Stimulated activated naive CD8-positive, alpha-beta T cell treated with anti-CD3 and anti-CD28 coated beads, Interleukin-15, Interleukin-2, amounts not matched to agents 100 ng/mL and 50 ng/mL, for 24 hours (primary cell): ENCODE measurements around the gene ANXA11.
"Not testable (repeated sequence)": the region's sequence is repeated elsewhere in the genome, so short reads cannot be mapped to it uniquely, and the experiment has no call there.

ENCODE experiments used
- H3K27ac Mint-ChIP-seq: one replicate; pipeline ENCODE4 v1.8.0; 2021; ENCODE audit warnings: mild to moderate bottlenecking, mixed read lengths
- H3K27me3 Mint-ChIP-seq: one replicate; pipeline ENCODE4 v1.8.0; 2021; ENCODE audit warnings: mixed read lengths
- H3K36me3 Mint-ChIP-seq: one replicate; pipeline ENCODE4 v1.8.0; 2021; ENCODE audit warnings: low read depth, mixed read lengths
- H3K4me1 Mint-ChIP-seq: one replicate; pipeline ENCODE4 v1.8.0; 2021; ENCODE audit warnings: low read depth, mixed read lengths
- H3K4me3 Mint-ChIP-seq: one replicate; pipeline ENCODE4 v1.8.0; 2021; ENCODE audit warnings: mild to moderate bottlenecking, mixed read lengths
- H3K9me3 Mint-ChIP-seq: one replicate; pipeline ENCODE4 v1.8.0; 2021; ENCODE audit warnings: mixed read lengths

ANXA11 gene

DNA sequence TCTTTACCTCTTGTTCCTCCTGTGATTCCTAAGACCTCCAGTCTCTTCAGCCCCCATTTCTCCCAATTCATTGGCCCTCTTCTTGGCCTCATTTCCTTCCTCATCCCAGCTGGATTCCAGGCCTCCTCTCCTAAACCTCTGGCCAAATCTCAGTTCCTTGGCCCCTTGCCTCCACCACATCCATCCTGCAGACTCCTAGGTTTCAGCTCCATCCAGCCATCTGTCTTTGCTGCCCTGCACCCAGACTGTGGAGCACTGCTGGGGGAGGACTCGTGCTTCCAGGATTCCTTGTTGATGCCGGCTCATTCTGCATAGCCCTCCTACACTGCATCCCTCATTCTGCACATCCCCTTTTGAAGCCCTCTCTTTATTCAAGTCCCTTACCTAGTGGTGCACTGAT lies 66.1 kb downstream of the ANXA11 start:
- no peak overlapping the region for H3K27ac Mint-ChIP-seq
- peaks cover 5% of the 10 kb centered on the region for H3K4me1 Mint-ChIP-seq
- no peak overlapping the region for H3K4me3 Mint-ChIP-seq
- H3K36me3 Mint-ChIP-seq: no peaks in the 10 kb centered on the region
- peaks cover 11% of the 10 kb centered on the region for H3K27me3 Mint-ChIP-seq
- H3K9me3 Mint-ChIP-seq: no peaks in the 10 kb centered on the region

DNA sequence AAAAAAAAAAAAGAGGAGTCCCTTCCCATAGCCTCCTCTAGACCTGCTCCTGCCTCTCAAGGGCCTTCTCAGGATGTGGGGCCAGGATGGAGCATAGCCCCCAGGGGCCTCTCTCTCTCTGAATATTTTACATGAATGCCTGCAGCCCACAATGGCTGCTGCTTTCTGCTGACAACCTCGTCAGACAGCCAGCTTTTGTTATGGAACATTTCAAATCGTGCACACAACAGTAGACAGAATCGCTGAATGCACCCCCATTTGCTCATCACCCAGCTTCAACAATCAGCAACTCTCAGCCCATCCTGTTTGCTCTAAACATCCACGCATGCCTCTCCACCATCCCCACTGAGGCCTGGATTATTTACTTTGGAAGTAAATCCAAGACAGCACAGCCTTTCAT lies 67.4 kb downstream of the ANXA11 start:
- Mint-ChIP-seq H3K4me1 (no peaks in the 10 kb centered on the region), H3K9me3 (no peaks in the 10 kb centered on the region), H3K27ac (no peak overlapping the region), H3K36me3 (no peaks in the 10 kb centered on the region), H3K27me3 (peaks cover 18% of the 10 kb centered on the region), H3K4me3 (no peak overlapping the region)

DNA sequence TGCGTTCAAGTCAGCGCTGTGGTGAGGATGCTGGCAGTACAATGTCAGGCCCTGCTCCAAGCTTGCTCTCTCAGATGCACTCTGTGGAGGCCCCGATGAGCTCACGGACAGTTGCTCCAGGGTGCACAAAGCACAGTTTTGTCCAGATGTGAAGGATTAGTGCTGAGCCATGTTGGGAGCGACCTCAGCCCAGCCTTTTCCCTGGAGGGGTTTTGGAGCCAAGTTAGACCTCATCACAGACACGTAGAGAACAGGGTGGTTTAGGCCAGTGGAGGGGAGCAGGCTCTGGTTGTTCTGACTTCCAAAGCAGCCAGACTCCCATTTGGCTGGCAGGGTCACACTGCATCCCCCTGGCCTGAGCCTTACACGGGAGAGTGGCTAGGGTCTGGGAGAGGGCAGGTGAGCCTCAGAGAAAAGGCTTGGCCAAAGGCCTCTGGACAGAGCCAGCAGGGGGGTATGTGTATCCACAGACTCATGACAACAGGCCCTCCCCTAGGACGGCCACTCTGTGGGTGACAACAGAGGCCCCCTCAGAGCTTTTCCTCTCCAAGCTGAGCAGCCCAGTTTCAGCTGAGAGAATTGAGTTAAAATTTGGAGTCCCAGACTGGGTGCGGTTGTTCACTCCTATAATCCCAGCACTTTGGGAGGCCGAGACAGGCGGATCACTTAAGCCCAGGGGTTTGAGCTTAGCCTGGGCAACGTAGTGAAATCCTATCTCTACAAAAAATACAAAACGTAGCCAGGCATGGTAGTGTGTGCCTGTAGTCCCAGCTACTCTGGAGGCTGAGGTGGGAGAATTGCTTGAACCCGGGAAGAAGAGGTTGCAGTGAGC lies 68.1 kb downstream of the ANXA11 start:
- H3K4me3 Mint-ChIP-seq: no peak overlapping the region
- peaks cover 22% of the 10 kb centered on the region for H3K27me3 Mint-ChIP-seq
- no peaks in the 10 kb centered on the region for H3K36me3 Mint-ChIP-seq
- no peaks in the 10 kb centered on the region for H3K9me3 Mint-ChIP-seq
- H3K27ac Mint-ChIP-seq: no peak overlapping the region
- H3K4me1 Mint-ChIP-seq: no peaks in the 10 kb centered on the region

DNA sequence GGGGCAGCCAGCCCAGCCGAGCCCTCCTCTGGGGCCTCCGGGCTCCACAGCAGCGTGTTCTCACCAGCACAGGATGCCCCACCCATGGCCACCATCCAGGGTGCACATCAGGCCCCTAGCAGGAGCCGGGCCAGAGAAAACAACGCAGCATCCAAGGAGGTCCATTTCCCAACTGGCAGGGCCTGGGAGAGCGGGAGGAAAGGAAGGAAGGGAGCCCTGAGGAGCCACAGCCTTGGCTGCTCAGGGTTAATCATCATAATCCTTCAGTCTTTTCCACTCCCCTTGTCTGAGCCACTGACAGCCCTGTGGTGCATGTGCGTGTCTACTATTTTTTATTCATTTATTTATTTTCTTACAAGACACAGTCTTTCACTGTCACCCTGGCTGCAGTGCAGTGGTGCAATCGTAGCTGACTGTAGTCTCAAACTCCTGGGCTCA lies 69.2 kb downstream of the ANXA11 start:
- Mint-ChIP-seq H3K9me3 (no peaks in the 10 kb centered on the region), H3K27ac (no peak overlapping the region), H3K36me3 (no peaks in the 10 kb centered on the region), H3K4me3 (no peak overlapping the region), H3K27me3 (peaks cover 31% of the 10 kb centered on the region), H3K4me1 (no peaks in the 10 kb centered on the region)

DNA sequence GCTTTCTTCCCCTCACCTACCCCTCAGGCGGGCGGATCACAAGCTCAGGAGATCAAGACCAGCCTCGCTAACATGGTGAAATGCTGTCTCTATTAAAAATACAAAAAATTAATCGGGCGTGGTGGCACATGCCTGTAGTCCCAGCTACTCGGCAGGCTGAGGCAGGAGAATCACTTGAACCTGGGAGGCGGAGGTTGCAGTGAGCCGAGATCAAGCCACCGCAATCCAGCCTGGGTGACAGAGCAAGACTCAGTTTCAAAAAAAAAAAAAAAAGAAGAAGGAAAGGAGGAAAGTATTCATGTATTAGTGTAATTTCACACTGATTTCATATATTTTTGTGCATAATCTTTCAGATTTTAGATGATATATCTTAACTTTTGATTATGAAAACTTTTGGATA lies 71.7 kb downstream of the ANXA11 start:
- not testable (repeated sequence) for H3K4me3 Mint-ChIP-seq, H3K36me3 Mint-ChIP-seq, H3K4me1 Mint-ChIP-seq, H3K9me3 Mint-ChIP-seq, H3K27ac Mint-ChIP-seq
- peaks cover 27% of the 10 kb centered on the region for H3K27me3 Mint-ChIP-seq

DNA sequence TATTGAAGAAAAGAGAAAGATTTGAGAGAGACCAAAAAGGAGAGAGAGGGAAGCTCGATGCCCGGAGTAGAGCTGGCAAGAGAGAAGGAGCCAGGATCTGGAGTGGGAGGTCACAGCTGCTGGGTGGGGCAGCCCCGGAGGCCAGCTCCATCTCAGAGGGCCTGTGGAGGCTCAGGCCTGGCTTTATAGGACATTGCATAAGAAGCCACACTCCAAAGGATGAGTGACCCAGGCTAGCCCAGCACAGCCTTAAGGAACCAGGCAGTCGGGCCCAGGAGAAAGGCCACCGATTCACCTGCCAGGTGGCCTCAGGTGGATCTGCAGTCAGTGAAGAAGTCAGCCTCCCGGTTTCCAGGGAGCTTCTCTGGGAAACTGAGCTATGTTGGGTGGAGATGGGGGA lies 72.1 kb downstream of the ANXA11 start:
- no peaks in the 10 kb centered on the region for H3K36me3 Mint-ChIP-seq
- H3K27me3 Mint-ChIP-seq: peaks cover 27% of the 10 kb centered on the region
- no peak overlapping the region for H3K4me3 Mint-ChIP-seq
- H3K4me1 Mint-ChIP-seq: no peaks in the 10 kb centered on the region
- no peak overlapping the region for H3K27ac Mint-ChIP-seq
- no peaks in the 10 kb centered on the region for H3K9me3 Mint-ChIP-seq

DNA sequence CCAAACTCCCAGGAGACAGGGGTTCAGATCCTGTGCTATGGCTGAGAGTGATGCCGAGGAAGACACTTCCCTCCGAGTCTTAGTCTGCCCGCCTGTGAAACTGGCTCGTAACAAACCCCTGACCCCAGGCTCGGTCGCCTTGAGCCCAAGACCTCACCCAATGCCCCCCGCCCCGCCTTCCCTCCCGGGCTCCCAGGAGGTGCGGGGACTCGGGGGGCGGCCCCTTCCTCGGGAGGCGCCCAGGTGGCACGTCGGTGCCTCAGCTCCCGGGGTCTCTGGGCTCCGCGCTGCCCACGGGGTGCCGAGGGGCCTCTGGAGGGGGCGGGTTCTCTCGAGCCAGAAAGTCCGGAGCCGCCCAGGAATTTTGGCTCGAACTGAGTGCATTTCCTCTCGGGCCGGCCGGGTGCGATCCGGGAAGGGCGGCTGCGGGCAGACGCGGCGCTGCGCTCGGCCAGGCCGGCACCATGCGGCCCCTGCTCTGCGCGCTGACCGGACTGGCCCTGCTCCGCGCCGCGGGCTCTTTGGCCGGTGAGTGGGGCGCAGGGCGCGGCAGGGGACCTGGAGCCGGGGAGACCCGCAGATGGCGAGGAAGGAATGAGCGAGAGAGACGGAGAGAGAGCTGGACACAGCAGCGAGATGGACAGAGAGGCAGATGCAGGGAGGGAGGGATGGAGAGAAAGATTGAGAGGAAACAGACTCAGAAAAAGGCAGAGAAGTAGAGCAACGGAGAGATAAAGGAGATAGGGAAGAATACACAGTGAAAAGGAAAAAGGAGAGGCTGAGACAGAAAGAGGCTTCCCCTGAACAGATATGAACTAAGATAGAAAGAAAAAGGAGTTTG lies 72.8 kb downstream of the ANXA11 start, which contains the start of gene PLAC9:
Gene PLAC9, plus strand, starts transcription at position 432 of the 841 bp plus-strand sequence. Its CDS starts 33 bp downstream, at position 465.
- no peaks in the 10 kb centered on the region for H3K36me3 Mint-ChIP-seq

DNA sequence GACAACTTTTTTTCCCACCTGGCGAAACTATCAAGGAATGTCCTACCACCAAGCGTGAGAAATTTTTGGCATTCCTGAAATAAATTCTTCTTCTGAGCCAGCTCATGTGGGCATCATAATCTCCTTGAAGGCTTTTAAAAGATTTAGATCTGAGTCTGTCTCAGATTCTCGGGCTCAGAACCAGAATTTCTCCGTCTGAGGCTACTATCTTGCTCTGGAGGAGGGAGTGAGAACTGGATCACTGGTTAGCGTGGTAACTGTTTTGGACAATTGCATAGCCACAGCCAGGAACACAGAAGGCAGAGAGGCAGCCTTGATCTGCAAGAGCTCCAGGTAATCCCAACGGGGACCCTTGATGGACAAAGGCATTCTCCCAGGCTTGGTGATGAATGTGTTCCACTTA lies 73.8 kb downstream of the ANXA11 start:
- Mint-ChIP-seq H3K9me3 (no peaks in the 10 kb centered on the region), H3K4me1 (no peaks in the 10 kb centered on the region), H3K27ac (no peak overlapping the region), H3K36me3 (no peaks in the 10 kb centered on the region), H3K4me3 (no peak overlapping the region), H3K27me3 (peaks cover 23% of the 10 kb centered on the region)

More for the DNA sequence above, 72.8 kb downstream of the ANXA11 start, which contains the start of gene PLAC9:
- Mint-ChIP-seq H3K4me3 (no peak within 1 kb of the TSS), H3K4me1 (no peaks in the 10 kb centered on the region), H3K27me3 (peaks cover 23% of the 10 kb centered on the region), H3K9me3 (no peaks in the 10 kb centered on the region), H3K27ac (no peak within 1 kb of the TSS)

DNA sequence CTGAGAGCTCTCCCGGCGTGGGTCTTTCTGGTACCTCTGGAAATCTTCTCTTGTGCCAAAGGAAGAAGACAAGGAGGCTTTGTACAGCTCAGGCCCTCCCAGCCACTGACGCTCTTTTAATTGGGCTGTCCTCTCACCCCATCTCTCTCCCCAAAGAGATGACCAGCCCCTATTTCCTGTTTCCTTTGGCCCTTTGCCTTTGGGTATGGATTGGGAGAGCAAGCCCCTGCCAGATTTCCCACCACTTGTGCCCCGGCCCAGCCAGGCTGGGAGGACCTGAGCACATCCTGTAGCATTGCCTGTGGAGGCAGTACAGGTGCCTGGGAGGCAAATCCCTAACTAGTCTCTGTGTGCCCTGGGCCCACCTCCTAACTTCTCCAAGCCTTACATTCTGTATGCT lies 78.5 kb downstream of the ANXA11 start:
- Mint-ChIP-seq H3K9me3 (no peaks in the 10 kb centered on the region), H3K27me3 (peaks cover 10% of the 10 kb centered on the region), H3K36me3 (no peaks in the 10 kb centered on the region), H3K4me3 (no peak overlapping the region), H3K27ac (no peak overlapping the region), H3K4me1 (no peaks in the 10 kb centered on the region)

DNA sequence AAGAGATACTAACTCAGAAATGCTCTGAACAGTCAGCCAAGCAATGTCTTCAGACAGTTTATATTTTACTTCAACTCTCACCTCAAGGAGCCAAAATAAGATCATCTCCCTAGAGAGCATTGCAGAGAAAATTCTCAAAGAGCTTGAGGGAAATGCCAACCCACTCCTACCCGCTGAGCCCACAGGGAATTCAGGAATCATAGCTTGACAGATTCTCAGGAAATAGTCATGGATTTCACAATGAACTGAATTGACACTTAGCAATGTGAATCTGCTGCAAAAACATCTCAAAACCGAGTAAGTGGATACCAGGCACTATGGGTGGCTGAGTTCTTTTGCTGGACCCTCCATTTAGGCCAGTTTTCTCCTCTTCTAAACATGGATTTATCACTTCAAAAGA lies 82.6 kb downstream of the ANXA11 start:
- Mint-ChIP-seq H3K27ac (no peak overlapping the region), H3K36me3 (no peaks in the 10 kb centered on the region), H3K4me1 (no peaks in the 10 kb centered on the region), H3K4me3 (no peak overlapping the region), H3K9me3 (no peaks in the 10 kb centered on the region), H3K27me3 (no peaks in the 10 kb centered on the region)

DNA sequence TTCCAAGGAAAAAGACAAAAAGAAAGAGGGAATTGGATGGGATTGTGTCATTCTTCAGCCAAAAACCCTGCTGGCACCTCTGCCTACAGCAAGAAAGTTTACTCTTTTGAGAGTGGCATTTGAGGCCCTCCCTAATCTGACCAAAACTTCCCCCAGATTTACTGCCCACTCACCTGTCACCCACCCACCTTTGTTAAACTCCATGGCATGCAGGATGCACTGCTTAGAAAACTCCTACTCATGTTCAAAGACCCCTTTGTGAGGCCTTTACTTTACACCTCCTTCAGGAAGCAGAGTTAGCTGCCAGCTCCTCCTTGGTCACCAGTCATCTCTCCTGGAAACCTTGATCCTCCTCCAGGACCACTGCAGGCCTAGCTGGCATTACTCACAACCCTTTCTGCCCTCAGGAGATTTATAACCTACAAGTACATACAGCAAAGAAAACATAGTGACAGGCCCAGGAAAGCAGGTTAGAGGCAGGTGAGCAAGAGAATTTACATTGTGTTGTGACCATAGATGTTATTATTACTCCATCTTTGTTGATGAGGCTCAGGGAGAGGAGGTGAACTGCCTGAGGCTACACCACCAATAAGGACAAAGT lies 83.1 kb downstream of the ANXA11 start:
- Mint-ChIP-seq H3K27ac (no peak overlapping the region), H3K4me3 (no peak overlapping the region), H3K27me3 (no peaks in the 10 kb centered on the region), H3K4me1 (no peaks in the 10 kb centered on the region), H3K36me3 (no peaks in the 10 kb centered on the region), H3K9me3 (no peaks in the 10 kb centered on the region)

DNA sequence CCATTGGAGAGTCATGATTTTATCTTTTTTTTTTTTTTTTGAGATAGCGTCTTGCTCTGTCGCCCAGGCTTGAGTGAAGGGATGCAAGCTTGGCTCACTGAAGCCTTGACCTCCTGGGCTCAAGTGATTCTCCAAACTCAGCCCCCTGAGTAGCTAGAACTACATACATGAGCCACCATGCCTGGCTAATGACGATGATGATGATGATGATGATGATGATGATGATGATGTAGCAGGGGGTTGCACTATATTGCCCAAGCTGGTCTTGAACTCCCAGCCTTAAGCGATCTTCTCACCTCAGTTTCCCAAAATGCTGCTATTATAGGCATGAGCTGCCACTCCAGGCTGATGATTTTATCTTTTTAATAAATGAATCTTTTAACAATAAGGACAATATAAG lies 86.7 kb downstream of the ANXA11 start:
- Mint-ChIP-seq H3K36me3 (no peaks in the 10 kb centered on the region), H3K9me3 (no peaks in the 10 kb centered on the region), H3K27ac (no peak overlapping the region), H3K27me3 (no peaks in the 10 kb centered on the region), H3K4me1 (no peaks in the 10 kb centered on the region), H3K4me3 (no peak overlapping the region)

DNA sequence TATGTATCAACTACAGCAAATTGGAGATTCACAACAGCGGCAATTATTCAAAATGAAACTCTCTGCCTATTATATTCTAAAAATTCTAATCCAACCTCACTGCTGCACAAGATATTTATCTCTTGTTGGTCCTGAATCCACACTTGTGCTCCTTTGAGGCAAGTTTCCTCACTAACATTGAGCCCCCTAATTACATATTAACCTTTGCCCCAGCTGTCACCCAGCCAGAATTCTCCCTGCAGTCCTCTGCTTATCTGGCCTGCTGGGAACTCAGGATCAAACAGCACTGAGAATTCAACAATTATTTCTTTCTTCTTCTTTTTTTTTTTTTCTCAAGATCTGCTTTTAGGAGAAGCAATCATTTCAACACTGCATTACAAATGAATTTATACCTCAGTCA lies 94.4 kb downstream of the ANXA11 start:
- Mint-ChIP-seq H3K27ac (no peak overlapping the region), H3K36me3 (peaks cover 7% of the 10 kb centered on the region)

DNA sequence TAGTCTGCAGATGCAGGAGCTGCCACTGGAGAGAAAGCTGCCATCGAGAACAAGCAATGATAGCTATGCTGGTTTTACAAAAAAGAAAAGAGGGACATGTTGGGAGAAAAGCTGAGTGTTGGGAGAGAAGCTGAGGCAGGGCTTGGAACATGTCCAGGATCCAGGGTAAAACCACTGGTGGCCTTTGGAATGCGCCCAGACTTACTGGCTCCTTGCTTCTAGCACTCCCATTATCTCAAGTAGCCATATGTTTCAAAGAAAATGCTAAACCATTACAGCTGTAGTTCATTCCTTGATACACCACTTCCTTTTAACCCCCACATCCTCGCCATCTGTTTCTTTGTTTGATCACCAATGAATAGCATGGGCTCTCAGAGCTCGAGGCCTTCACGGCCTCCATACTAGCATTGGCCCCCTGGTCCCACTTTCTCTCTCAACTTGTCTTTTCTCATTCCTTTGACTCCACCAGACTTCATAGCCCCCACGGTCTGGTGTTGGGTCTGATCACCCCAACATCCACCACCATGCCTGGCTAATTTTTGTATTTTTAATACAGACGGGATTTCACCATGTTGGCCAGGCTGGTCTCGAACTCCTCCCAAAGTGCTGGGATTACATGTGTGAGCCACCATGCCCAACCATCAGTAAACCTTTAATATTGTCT lies 96.6 kb downstream of the ANXA11 start:
- peaks cover 7% of the 10 kb centered on the region for H3K36me3 Mint-ChIP-seq
- no peak overlapping the region for H3K27ac Mint-ChIP-seq
- no peaks in the 10 kb centered on the region for H3K27me3 Mint-ChIP-seq
- peaks cover 4% of the 10 kb centered on the region for H3K4me1 Mint-ChIP-seq
- H3K9me3 Mint-ChIP-seq: peaks cover 13% of the 10 kb centered on the region
- H3K4me3 Mint-ChIP-seq: no peak overlapping the region

More for the DNA sequence above, 94.4 kb downstream of the ANXA11 start:
- no peaks in the 10 kb centered on the region for H3K27me3 Mint-ChIP-seq
- no peak overlapping the region for H3K4me3 Mint-ChIP-seq
- no peaks in the 10 kb centered on the region for H3K4me1 Mint-ChIP-seq
- H3K9me3 Mint-ChIP-seq: peaks cover 13% of the 10 kb centered on the region
